Left ventricle myocardium inferior (tissue), 1 donor: ENCODE data around the gene MCHR1. TPM values are rescaled to one million over a fixed set of nuclear protein-coding genes. Genes with fewer than 3 reads are reported as not detected.

ENCODE experiments used
- DNase-seq: peaks from one replicate; pipeline ENCODE4 v3.0.0-alpha.2; 2020
- H3K27ac ChIP-seq: fragments of 200-600 bp; replicated peaks from 2 replicates; pipeline ENCODE4 v1.8.0; 2021
- H3K27me3 ChIP-seq: fragments of 200-600 bp; 2 replicates; pipeline ENCODE4 v1.8.0; 2021; ENCODE audit warnings: low read depth
- H3K36me3 ChIP-seq: fragments of 200-600 bp; 2 replicates; pipeline ENCODE4 v1.8.0; 2021
- H3K4me1 ChIP-seq: fragments of 200-600 bp; 2 replicates; pipeline ENCODE4 v1.8.0; 2021
- H3K4me3 ChIP-seq: fragments of 200-600 bp; 2 replicates; pipeline ENCODE4 v1.8.0; 2021; ENCODE audit warnings: mild to moderate bottlenecking, moderate library complexity
- H3K9me3 ChIP-seq: fragments of 200-600 bp; replicated peaks from 2 replicates; pipeline ENCODE4 v1.8.0; 2021
- intact Hi-C: fragments of 100-400 bp; cut with micrococcal nuclease; formaldehyde crosslinking; loops from one replicate; pipeline ENCODE4 v1.11.0; 2022
- total RNA-seq: library from RNA; stranded (reverse); fragmentation: NEBNext Ultra II Directional; extraction: Animal tissue kit (Norgen Biotek cat#: 25700); gene quantifications from one replicate; pipeline ENCODE4 v1.2.1, GENCODE V29; 2021
- TF ChIP-seq, protein P1 (sequence below): fragments of 200-600 bp; IDR thresholded peaks from 2 replicates; pipeline ENCODE4 v1.8.0; 2021; ENCODE audit warnings: antibody characterized with exemption, mild to moderate bottlenecking, borderline replicate concordance
- donor health status: DM: no; HTN: yes; CAD: no; lungs with severe emphysema.

MCHR1 gene
- total RNA-seq, 1 donor from 2014 or later: 0.36 TPM

DNA sequence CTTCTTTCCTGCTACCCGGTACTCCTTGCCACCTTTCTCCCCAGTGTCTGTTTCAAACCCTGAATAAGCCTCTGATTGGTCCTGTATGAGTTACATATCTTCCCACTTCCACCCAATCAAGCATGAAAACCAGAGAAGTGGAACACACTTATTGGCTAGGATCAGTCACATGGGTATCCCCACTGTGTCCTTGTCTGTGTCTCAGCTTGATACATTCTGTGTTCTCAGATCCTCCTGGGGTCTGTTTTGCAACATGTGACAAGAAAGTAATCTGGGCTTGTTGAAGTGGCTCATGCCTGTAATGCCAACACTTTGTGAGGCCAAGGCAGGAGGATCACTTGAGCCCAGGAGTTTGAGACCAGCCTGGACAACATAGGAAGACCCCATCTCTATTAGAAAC, 23.9 kb downstream of the MCHR1 start:
- Histone ChIP-seq H3K36me3 (no peaks in the 10 kb centered on the region), H3K9me3 (peaks cover 9% of the 10 kb centered on the region), H3K27me3 (no peaks in the 10 kb centered on the region), H3K4me1 (no peaks in the 10 kb centered on the region), H3K4me3 (no peak overlapping the region), H3K27ac (no peak overlapping the region)
- TF ChIP-seq, protein P1, sequence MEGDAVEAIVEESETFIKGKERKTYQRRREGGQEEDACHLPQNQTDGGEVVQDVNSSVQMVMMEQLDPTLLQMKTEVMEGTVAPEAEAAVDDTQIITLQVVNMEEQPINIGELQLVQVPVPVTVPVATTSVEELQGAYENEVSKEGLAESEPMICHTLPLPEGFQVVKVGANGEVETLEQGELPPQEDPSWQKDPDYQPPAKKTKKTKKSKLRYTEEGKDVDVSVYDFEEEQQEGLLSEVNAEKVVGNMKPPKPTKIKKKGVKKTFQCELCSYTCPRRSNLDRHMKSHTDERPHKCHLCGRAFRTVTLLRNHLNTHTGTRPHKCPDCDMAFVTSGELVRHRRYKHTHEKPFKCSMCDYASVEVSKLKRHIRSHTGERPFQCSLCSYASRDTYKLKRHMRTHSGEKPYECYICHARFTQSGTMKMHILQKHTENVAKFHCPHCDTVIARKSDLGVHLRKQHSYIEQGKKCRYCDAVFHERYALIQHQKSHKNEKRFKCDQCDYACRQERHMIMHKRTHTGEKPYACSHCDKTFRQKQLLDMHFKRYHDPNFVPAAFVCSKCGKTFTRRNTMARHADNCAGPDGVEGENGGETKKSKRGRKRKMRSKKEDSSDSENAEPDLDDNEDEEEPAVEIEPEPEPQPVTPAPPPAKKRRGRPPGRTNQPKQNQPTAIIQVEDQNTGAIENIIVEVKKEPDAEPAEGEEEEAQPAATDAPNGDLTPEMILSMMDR: no peak
- intact Hi-C loops: no loop called here
- no peak for DNase-seq

DNA sequence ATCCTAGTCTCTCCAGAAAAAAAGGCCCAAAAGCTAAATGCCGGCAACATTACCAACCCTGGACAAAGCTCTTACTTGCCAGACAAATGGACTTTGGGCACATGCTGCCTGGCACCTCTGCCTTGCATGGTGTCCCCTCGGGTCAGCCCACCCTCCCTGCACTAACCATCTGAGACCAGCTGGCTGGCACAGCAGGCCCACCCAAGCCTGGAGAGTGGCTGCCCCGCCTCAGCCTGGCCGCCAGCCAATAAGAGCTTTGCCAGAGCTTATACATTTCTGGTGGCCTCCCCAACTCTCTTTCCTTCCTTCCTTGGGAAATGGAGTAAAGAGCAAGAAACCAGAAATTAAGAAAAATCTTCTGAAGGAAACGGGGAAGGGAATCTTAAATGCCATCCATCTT, 24.5 kb downstream of the MCHR1 start:
- intact Hi-C loops: no loop called here
- DNase-seq: no peak
- Histone ChIP-seq H3K27me3 (no peaks in the 10 kb centered on the region), H3K4me1 (peaks cover under 1% of the 10 kb centered on the region), H3K36me3 (no peaks in the 10 kb centered on the region), H3K9me3 (peaks cover 9% of the 10 kb centered on the region), H3K27ac (no peak overlapping the region), H3K4me3 (no peak overlapping the region)
- TF ChIP-seq, protein P1: no peak

GRCh38 chr22:40705918-40706682, 26.8 kb downstream of the MCHR1 start:
- Histone ChIP-seq H3K36me3 (no peaks in the 10 kb centered on the region), H3K9me3 (peaks cover 9% of the 10 kb centered on the region), H3K27ac (no peak overlapping the region), H3K4me1 (peaks cover 24% of the 10 kb centered on the region), H3K4me3 (no peak overlapping the region), H3K27me3 (no peaks in the 10 kb centered on the region)
- intact Hi-C loops: no loop called here
- no peak for DNase-seq
- TF ChIP-seq, protein P1: no peak

DNA sequence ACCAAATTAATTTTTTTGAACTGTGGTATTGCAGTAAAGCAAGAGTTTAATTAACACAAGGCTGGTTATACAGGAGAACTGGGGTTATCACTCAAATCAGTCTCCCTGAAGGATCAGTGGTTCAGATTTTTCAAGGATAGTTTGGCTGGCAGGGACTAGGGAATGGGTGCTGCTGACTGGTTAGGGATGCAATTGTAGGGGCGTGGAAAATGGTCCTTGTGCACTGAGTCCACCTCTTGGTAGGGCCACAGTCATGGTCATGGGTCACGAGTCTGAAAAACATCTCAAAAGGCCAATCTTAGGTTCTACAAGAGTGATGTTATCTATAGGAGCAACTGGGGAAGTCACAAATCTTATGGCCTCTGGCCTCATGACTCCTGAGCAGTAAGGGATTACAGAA, 27.9 kb downstream of the MCHR1 start:
- Histone ChIP-seq H3K4me3 (no peak overlapping the region), H3K27ac (no peak overlapping the region), H3K4me1 (peaks cover 34% of the 10 kb centered on the region), H3K9me3 (peaks cover 9% of the 10 kb centered on the region), H3K27me3 (no peaks in the 10 kb centered on the region), H3K36me3 (no peaks in the 10 kb centered on the region)
- intact Hi-C loops: no loop called here
- no peak for DNase-seq
- TF ChIP-seq, protein P1: no peak

- Histone ChIP-seq H3K27ac (no peak overlapping the region), H3K27me3 (no peaks in the 10 kb centered on the region), H3K9me3 (peaks cover 9% of the 10 kb centered on the region), H3K4me3 (no peak overlapping the region), H3K4me1 (peaks cover 37% of the 10 kb centered on the region), H3K36me3 (no peaks in the 10 kb centered on the region)
- intact Hi-C loops: no loop called here
- TF ChIP-seq, protein P1: no peak
- no peak for DNase-seq
Observed at GRCh38 chr22:40708177-40708576, 28.9 kb downstream of the MCHR1 start.
